OCI-LY3 (cell line): ENCODE results near the gene SIVA1.

Experiments
- EZH2phosphoT487 ChIP-seq: fragments of 200-600 bp; shearing (Covaris generic); IDR thresholded peaks from 2 replicates; pipeline ENCODE4 v1.6.1; 2018; ENCODE audit warnings: antibody characterized with exemption, mixed run types, low read depth
- TF ChIP-seq, protein P1 (sequence below): fragments of 200-600, 300-600 bp; sonication (generic); IDR thresholded peaks from 2 replicates; pipeline ENCODE4 v1.5.1; 2014; ENCODE audit warnings: antibody characterized with exemption, low read length, low read depth

DNA sequence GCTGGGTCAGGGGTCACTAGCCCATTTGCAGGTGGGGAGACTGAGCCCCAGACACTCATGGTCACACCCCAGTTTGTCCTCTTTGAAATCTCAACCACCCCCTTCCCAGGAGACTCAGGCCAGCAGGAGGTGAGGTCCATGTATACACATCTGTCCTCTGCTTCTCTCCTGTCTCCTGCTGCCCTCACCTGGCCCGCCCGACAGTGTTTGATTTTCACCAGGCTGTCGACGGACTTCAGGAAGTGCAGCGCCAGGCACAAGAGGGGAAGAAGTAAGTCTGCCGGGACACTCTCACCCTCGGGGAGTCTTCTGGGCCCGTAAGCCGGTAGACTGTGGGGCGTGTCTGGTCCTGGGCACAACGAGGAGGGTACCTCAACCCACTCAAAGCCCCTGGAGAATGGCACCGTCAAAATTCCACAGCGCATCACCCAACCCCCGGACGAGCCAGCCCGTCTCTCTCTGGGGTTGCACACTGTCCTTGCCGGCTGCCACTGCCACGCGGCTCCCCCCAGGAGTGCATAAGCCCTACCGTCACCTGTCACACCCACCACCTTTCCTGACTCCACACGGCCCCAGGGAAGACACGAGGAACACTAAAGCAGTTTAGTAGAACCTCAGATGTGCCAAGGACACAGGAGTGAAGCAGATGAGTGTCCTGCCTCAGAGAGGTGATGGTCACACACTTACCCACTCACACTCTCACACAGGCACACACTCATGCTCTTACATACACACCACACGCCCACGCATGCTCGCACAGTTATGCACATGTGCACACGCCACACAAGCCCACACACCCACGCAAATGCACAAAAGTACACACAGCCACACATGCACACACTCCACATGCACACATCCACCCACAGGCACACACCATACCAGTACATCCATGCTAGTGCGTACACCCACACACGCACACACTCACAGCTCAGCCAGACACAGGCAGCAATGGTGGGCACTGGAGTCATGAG lies 13.1 kb upstream of the SIVA1 start:
- TF ChIP-seq, protein P1, sequence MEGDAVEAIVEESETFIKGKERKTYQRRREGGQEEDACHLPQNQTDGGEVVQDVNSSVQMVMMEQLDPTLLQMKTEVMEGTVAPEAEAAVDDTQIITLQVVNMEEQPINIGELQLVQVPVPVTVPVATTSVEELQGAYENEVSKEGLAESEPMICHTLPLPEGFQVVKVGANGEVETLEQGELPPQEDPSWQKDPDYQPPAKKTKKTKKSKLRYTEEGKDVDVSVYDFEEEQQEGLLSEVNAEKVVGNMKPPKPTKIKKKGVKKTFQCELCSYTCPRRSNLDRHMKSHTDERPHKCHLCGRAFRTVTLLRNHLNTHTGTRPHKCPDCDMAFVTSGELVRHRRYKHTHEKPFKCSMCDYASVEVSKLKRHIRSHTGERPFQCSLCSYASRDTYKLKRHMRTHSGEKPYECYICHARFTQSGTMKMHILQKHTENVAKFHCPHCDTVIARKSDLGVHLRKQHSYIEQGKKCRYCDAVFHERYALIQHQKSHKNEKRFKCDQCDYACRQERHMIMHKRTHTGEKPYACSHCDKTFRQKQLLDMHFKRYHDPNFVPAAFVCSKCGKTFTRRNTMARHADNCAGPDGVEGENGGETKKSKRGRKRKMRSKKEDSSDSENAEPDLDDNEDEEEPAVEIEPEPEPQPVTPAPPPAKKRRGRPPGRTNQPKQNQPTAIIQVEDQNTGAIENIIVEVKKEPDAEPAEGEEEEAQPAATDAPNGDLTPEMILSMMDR = no peak
- no peak for TF ChIP-seq EZH2phosphoT487
